HG02623 (cell line): ENCODE measurements around the gene TASP1.
"Not testable (repeated sequence)": the region's sequence is repeated elsewhere in the genome, so short reads cannot be mapped to it uniquely, and the experiment has no call there.

Experiments used
- ATAC-seq: cut with Tn5 transposase; IDR thresholded peaks from one replicate; pipeline ENCODE4 v1.9.1; 2021; ENCODE audit warnings: moderate library complexity; ENCODE audit not compliant: unreplicated experiment

The TASP1 gene

DNA sequence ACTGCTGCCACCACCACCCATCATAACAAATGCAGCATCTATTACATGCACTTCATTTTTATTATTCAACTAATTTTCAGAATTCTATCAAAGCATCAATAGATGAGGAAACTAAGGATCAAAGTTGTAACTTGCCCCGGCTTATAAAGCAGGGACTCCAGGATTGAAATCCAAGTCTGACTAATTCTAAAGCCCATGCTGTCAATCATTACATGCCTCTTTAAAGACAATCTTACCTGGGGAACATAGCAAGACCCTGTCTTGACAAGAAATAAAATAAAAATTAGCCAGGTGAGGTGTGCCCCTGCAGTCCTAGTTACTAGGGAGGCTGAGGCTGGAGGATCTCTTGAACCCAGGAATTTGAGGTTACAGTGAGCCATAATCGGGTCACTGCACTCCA, 235.3 kb downstream of the TASP1 start:
- no peak for ATAC-seq

DNA sequence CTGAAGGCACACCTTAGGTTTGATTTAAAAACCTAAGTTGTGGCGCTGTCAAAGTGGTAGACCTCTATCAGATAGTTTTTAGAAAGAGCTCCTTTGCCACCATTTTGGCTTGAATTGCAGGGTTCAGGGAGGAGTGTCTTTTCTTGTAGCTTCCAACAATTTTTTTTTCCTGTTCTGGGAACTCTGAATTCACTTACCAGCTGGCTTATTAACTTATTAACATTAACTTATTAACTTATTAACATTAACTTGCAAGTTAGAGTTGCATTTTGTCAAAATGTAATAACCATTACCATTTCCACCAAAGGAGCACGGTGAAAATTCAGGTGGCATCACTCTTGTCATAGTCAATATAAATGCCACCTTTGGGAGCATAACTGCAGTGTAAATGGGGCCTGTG, 235.7 kb downstream of the TASP1 start:
- no peak for ATAC-seq

DNA sequence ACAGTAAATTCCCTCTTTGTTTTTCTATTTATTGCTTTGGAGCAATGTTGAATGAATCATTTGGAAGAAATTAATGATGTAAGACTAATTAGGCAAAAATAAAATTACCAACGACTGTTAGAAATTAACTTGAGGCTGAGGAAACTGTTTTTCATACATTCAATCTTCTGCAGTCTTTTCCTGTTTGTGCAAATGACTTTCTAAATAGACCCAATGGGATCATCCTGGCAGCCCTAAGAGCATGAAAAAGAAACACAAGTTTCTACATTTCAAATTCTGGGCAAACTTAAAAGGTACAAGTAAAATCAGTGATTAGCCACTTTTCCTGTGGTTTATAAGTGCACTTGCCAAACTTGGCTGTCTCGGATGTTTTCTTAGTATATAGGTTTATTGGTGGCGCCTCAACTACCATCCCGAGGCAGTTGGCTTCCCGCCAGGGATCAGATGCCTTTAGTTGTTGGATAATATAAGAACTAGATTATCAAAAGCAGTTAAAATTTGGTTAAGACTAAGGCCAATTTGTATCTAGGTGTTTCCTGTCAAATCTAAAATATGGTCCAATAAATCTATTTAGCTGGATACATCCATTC, 236.5 kb downstream of the TASP1 start:
- no peak for ATAC-seq

DNA sequence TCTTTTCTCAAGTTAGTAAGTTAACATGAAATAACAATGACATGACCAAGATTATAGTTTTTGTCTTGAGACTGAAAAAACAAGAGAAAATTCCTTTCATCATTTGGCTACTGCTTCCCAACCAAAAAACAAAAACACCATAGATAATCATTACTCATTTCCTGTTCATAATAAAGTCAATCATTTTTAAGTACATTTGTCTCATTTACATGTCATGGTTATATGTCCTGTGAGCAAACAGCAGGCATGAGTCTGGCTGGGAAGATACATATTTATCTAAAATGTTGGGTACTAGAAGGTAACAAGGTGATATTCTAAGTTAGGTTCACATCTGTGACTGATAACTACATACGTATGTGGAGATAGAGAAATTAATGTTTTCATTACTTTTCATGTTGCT, 237.1 kb downstream of the TASP1 start:
- no peak for ATAC-seq

DNA sequence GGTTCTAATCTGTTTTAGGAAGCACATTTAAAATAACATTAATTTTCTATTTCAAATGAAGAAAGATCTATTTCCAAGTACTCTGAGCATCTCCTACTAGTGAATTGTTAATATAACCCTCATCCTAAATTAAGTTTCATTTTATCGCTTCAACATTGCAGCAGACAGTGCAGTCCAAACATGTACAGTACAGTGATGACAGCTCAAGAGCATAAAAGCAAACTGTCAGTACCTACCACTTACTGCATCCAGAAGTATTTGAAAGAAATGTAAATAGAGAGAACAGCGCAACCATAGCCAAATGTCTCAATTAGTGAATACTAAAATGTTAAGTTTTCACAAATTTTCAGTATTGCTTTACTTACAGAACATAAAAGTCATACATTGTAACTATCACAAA, 238.3 kb downstream of the TASP1 start:
- no peak for ATAC-seq

DNA sequence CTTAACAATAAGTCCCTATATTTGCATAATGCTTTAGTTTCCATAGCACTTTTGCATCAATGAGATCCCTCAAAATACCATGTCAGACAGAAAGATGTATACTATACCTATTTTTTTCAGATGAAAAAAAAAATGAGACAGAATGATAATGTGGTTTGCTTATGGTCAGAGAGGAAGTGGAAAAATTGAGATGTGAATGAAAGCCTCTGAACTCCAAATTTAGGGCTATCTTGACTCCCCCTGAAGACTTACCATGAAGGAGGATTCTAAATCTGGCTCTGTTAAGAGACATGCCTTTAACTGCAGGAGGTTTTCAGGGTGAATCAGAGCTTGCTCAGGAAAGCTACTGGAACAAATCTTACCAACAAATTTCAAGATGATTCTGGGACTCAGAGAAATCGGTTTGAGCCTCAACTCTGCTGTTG, 241.4 kb downstream of the TASP1 start:
- no peak for ATAC-seq

DNA sequence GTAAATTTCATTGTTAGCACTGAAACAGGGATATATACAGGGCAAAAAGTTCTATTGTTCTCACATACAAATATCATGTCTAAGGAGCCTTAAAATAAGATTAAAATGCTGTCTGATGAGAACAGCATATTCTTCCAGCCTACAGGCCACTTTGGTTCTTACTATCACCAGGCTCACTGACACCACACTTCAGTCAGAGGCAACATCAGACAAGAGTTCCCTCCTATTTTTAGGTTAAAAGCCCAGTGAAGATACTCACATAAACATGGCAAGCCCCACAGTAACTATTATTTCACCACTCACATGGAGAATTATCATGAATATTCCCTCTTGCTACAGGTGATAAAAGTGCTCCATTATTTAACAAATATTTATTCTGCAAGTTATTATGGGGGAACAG, 241.9 kb downstream of the TASP1 start:
- ATAC-seq, result no peak

DNA sequence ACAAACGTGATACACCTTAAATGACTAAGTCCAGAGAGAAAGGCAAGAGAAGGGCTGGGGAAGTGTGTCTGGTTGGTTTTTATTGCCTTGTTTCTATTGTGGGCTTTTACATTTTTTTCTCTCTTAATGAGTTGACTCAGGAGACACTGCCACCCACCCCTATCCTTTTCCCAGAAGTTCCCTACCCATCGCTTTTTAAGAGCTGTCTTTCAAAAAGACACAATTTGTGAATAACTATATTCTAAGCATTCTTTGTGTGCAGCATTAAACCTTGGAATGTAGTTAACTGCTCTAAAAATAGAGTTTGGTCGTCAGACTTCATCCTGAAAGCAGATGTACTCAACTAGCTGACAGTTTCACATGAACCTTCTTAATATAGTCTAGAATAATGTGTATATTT, 242.7 kb downstream of the TASP1 start:
- no peak for ATAC-seq

DNA sequence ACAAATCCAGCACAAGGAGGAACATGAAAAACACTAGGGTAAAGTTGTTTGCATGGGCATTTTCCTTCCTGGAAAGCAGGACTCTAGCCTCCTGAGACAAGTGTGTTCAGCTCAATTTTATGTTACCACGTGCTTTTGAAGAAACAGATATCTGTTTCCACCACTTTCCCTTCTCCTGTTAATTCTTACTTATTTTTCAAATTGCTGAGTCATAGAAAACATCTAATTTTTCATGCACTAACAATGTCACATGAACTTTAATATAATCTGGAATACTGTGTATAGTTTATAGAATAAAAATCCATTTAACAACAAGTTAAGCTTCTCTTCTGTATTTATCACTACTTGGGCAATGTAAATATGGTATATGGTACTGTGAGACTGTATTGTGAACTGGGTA, 243.5 kb downstream of the TASP1 start:
- no peak for ATAC-seq

DNA sequence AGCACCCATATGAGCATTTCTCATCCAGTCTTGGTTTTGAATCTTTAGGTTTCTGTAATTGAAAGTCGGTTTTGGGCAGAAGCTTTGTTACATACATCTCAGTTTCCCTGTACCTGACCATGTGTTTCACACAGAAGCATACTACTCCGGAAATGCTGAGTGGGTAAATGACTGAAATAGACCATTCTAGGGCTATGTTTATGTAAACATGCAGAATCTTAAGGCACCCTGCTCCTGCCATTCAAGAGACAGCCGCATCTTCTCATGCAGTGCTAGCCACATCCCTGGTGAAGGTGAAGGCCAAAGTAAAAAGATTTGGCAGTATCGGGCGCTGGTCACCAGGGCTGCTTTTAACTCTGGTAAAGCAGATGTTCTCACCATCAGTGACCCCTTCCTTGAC, 246.3 kb downstream of the TASP1 start:
- no peak for ATAC-seq

DNA sequence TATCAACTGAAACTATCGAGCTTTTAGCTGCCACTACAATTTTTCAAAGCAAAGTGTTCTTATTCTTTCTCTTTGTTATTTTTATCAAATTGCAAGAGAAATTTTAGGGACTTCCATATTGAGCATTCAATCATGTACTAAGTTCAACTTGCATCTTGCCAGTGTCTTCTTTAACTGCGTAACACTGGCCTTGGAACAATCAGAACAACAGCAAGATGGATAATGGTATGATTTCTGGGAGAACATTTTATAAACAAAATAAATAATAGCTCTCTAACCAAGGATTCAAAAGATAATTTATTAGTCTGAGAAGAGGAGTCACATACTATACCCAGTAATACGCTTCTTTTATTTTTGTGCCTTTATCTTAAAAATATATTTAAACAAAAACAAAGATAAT, 249.6 kb downstream of the TASP1 start:
- no peak for ATAC-seq

DNA sequence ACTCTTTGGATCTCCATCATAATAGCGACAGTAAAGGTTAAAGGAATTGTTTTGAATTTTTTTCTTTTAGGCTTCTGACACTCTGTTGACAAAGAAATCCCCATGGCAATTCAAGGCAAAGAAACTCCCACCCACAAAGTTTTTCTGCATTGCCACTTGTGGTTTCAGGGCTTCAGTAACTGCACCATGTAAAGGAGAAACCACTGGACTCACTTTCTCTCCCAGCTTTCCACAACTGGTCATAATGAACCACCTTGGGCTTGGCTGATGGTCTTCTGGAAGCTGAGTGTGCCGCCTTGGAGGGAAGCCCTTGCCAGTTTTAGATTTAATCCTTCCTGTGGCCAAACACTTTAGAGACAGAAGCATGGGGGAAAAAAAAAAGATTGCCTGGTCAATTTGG, 254.6 kb downstream of the TASP1 start:
- no peak for ATAC-seq

DNA sequence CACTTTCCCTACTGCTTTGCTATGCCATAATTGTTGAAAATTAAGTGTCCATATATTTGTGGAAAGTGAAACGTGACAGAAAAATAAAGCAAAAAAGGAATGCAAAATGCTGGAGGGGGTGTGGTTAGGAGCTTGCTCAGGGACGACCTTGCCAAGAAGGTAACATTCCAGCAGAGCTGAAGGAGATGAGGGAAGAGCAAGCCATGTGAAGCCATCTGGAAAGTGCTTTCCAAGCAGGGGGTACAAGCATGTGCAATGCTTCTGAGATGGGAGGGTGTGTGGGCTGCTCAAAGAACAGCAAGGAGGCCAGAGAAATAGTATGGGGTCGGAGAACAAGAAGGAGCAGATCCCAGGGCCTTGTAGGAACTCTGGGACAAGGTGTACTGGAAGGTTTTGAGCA, 255.9 kb downstream of the TASP1 start:
- no peak for ATAC-seq

DNA sequence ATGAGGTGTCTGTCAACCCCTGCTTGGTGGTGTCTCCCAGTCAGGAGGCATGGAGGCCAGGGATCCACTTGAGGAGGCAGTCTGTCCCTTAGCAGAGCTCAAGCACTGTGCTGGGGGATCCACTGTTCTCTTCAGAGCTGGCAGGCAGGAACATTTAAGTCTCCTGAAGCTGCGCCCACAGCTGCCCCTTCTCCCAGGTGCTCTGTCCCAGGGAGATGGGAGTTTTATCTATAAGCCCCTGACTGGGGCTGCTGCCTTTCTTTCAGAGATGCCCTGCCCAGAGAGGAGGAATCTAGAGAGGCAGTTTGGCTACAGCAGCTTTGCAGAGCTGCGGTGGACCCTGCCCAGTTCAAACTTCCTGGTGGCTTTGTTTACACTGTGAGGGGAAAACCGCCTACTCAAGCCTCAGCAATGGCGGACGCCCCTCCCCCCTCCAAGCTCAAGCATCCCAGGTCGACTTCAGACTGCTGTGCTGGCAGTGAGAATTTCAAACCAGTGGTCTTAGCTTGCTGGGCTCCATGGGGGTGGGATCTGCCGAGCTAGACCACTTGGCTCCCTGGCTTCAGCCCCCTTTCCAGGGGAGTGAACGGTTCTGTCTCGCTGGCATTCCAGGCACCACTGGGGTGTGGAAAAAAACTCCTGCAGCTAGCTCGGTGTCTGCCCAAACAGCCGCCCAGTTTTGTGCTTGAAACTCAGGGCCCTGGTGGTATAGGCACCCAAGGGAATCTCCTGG, 258.1 kb downstream of the TASP1 start:
- not testable (repeated sequence) for ATAC-seq

DNA sequence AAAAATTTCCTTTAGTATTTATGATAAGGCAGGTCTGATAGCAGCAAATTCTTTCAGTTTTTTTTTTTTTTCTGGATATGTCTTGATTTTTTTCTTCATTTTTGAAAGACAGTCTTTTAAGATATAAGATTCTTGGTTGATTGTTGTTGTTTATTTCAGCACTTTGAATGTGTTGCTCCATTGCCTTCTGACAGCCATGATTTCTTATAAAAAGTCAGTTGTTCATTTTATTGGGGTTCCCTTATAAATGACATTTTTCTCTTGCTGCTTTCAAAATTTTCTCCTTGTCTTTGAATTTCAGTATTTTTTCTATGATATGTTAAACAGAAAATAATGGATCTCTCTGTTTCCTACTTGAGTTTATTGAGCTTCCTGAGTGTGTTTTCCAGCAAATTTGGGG, 265.3 kb downstream of the TASP1 start:
- no peak for ATAC-seq

DNA sequence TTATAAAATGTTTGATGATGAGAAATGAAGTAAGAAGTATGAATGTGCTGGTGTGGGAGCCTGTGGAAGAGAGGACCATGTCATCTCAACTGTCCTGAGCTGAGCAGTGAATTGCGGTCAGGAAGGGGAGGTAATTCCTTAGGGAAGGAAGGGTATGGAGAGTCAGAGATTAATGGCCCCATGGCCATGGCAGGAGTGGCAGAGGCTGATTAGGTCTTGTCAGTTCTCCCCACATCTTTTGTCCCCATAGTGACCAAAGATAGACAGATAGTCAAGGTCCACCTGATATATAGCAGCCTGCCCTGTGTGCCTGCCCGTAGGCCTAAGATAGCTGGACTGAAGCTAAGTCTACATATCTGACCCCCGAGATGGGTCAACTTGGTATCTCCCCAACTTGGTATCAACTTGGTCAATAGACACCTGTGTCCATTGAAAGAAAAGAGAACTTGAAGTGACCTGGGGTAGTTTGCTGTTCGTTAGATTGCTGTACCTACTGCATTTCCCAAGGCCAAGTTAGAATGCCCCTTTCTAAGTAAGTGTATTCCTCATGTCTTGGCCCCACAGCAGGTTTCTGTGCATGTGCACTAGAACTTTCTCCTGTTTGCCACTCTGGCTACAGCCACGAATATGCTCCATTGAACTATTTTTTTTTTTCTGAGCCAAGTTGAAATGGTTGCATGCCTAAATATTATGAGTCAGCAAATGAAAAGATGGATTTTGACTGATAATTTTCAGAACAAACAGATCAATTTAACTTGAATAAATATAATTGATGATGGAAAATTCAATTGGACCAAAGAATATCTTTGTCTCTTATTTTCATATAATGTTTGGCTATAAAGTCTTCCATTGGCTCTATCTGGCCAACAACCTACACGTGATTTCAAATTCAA, 274.2 kb downstream of the TASP1 start:
- ATAC-seq, result no peak

DNA sequence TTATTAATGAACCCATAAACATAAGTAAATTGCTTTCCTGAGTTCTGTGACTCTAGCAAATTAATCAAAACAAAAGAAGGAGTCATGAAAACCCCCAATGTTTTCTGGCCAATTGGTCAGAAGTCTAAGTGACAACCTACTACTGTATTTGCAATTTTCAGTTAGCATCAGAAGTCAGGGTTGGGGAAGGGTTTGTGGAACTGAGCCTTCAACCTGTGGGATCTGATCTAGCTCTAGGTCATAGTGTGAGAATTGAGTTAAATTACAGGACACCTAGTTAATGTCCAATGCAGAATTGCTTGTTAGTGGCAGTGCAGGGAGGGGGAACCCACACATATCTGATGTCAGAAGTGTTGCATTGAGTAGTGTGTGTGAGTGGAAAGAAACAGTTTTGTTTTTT, 275.3 kb downstream of the TASP1 start:
- no peak for ATAC-seq

DNA sequence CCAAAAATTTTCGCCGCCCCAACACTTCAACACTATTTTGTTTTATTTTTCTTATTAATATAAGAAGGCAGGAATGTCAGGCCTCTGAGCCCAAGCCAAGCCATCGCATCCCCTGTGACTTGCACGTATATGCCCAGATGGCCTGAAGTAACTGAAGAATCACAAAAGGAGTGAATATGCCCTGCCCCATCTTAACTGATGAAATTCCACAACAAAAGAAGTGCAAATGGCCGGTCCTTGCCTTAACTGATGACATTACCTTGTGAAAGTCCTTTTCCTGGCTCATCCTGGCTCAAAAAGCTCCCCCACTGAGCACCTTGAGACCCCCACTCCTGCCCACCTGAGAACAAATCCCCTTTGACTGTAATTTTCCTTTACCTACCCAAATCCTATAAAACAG, 276.6 kb downstream of the TASP1 start:
- ATAC-seq, result not testable (repeated sequence)

DNA sequence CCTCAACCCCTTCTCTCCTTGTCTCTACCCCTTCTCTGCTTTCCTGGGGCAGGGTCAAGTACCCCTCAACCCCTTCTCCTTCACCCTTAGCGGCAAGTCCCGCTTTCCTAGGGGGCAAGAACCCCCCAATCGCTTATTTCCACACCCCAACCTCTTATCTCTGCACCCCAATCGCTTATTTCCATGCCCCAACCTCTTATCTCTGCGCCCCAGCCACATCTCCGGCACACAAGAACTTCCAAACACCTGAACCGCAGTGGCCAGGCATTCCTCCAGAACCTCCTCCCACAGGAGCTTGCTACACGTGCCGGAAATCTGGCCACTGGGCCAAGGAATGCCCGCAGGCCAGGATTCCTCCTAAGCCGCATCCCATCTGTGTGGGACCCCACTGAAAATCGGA, 279.8 kb downstream of the TASP1 start:
- not testable (repeated sequence) for ATAC-seq

DNA sequence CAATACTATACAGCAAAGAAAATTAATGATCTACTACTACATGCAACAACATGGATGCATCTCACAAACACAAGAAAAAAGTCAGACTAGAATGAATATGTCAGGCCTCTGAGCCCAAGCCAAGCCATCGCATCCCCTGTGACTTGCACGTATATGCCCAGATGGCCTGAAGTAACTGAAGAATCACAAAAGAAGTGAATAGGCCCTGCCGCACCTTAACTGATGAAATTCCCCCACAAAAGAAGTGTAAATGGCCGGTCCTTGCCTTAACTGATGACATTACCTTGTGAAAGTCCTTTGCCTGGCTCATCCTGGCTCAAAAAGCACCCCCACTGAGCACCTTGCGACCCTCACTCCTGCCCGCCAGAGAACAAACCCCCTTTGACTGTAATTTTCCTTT, 280.9 kb downstream of the TASP1 start:
- ATAC-seq, result not testable (repeated sequence)

DNA sequence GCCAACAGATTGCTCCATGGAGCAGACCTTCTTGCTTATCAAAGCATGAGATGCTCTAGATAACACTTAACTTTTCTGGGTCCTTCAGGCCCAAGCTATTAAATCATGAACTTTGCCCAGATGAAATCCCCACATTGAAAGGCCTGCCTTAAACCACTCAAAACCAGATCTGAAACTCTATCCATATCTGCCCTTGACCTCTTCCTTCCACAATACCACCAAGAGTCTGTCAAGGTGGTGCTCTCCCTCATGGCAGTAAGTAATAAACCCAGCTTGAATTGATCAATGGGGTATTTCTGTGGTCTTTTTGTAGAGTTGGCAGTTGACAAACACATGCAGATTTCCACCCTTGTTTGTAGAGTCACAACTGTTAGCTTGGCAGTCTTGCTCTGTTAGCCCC, 282.1 kb downstream of the TASP1 start:
- ATAC-seq, result no peak

DNA sequence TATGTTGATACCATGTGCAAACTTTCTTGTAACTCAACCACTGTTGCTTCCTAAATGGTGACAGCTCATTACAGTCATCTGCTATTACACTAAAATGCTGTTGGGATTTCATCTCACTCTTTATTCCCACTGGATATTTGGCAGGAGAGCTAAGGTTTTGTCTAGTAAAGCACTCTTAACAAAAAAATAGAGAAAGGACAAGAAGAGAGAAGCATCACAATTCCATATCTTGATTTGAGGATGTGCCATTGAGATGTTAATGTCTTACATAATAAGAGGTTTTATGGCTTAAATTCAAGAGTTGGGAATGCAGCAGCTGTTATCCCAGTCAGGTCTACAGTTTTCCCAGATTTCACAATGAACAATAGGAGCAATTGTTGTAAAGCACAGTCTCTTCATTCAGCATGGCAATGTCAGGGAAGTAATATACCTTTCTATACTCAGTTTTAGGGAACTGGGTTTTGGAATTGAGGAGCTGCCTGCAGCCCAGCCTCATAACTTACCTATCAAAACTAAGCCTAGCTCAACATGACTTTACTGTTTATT, 282.7 kb downstream of the TASP1 start:
- ATAC-seq, result no peak
